Immature natural killer cell (primary cell): Measurements from ENCODE around the gene PGGT1B. TPM values are rescaled to one million over a fixed set of nuclear protein-coding genes. Genes with fewer than 3 reads are reported as not detected.
A peak's percentile ranks its signal among the peaks of the same experiment; 100 is the strongest.

ENCODE experiments used
- DNase-seq, 3 donors: peaks; one replicate each; pipeline ENCODE4 v3.0.0; 2022; ENCODE audit warnings: mixed read lengths in 1 of 3
- H3K27ac Mint-ChIP-seq, 6 donors: one replicate each; pipeline ENCODE4 v1.8.0; 2020; ENCODE audit warnings: mixed read lengths in 6 of 6, mild to moderate bottlenecking in 5 of 6, inconsistent platforms in 4 of 6, moderate library complexity in 3 of 6
- H3K27me3 Mint-ChIP-seq, 3 donors: one replicate each; pipeline ENCODE4 v1.8.0; 2020 to 2021; ENCODE audit warnings: low read depth in 3 of 3, mild to moderate bottlenecking in 3 of 3, mixed read lengths in 3 of 3, moderate library complexity in 3 of 3, inconsistent platforms in 1 of 3
- H3K36me3 Mint-ChIP-seq, 3 donors: one replicate each; pipeline ENCODE4 v1.8.0; 2020; ENCODE audit warnings: mixed read lengths in 3 of 3, inconsistent platforms in 2 of 3, mild to moderate bottlenecking in 2 of 3
- H3K4me1 Mint-ChIP-seq, 2 donors: one replicate each; pipeline ENCODE4 v1.8.0; 2020; ENCODE audit warnings: inconsistent platforms in 2 of 2, mild to moderate bottlenecking in 2 of 2, mixed read lengths in 2 of 2, moderate library complexity in 1 of 2
- H3K4me3 Mint-ChIP-seq, 5 donors: one replicate each; pipeline ENCODE4 v1.8.0; 2020; ENCODE audit warnings: mild to moderate bottlenecking in 5 of 5, mixed read lengths in 5 of 5, inconsistent platforms in 3 of 5, moderate library complexity in 3 of 5
- H3K9me3 Mint-ChIP-seq, 6 donors: one replicate each; pipeline ENCODE4 v1.8.0; 2020; ENCODE audit warnings: mild to moderate bottlenecking in 6 of 6, mixed read lengths in 6 of 6, inconsistent platforms in 4 of 6, moderate library complexity in 3 of 6
- polyA plus RNA-seq, 3 donors: library from polyadenylated mRNA; unstranded; fragments of 300-500 nt; fragmentation: Illumina TruSeq; gene quantifications; one replicate each; pipeline ENCODE4 v1.2.3, GENCODE V29; 2021

The PGGT1B gene
- polyA plus RNA-seq, 3 donors from 2014 or later = 11.2 to 18.0 (median 16.6) TPM

GRCh38 chr5:115190388-115190787 is 72.3 kb downstream of the PGGT1B start:
- no peaks in the 10 kb centered on the region for H3K9me3 Mint-ChIP-seq
- peaks cover 0 to 8% (median 7%) of the 10 kb centered on the region in 3 donors for H3K36me3 Mint-ChIP-seq
- H3K27me3 Mint-ChIP-seq = peaks cover 0 to 3% (median 2%) of the 10 kb centered on the region in 3 donors

GRCh38 chr5:115189866-115190265 is 72.8 kb downstream of the PGGT1B start:
- no peaks in the 10 kb centered on the region for H3K4me1 Mint-ChIP-seq

More at GRCh38 chr5:115190388-115190787, 72.3 kb downstream of the PGGT1B start:
- Mint-ChIP-seq H3K4me3 (no peak overlapping the region), H3K27ac (no peak overlapping the region), H3K4me1 (no peaks in the 10 kb centered on the region)
- DNase-seq = no peak

GRCh38 chr5:115186794-115187193 is 75.9 kb downstream of the PGGT1B start:
- H3K4me3 Mint-ChIP-seq = no peak overlapping the region
- peaks cover 0 to 7% (median 0%) of the 10 kb centered on the region in 3 donors for H3K36me3 Mint-ChIP-seq
- H3K4me1 Mint-ChIP-seq = no peaks in the 10 kb centered on the region
- H3K9me3 Mint-ChIP-seq = peaks cover 0 to 5% (median 0%) of the 10 kb centered on the region in 6 donors
- no peak overlapping the region for H3K27ac Mint-ChIP-seq
- no peak for DNase-seq
- H3K27me3 Mint-ChIP-seq = peaks cover 2 to 17% (median 4%) of the 10 kb centered on the region in 3 donors

More at GRCh38 chr5:115189866-115190265, 72.8 kb downstream of the PGGT1B start:
- H3K27ac Mint-ChIP-seq = no peak overlapping the region
- H3K9me3 Mint-ChIP-seq = no peaks in the 10 kb centered on the region
- no peak for DNase-seq
- no peak overlapping the region for H3K4me3 Mint-ChIP-seq
- H3K27me3 Mint-ChIP-seq = peaks cover 0 to 3% (median 2%) of the 10 kb centered on the region in 3 donors
- H3K36me3 Mint-ChIP-seq = peaks cover 0 to 8% (median 7%) of the 10 kb centered on the region in 3 donors

GRCh38 chr5:115184770-115185169 is 77.9 kb downstream of the PGGT1B start:
- H3K9me3 Mint-ChIP-seq = peaks cover 0 to 9% (median 0%) of the 10 kb centered on the region in 6 donors
- H3K4me3 Mint-ChIP-seq = no peak overlapping the region
- peaks cover 0 to 7% (median 0%) of the 10 kb centered on the region in 3 donors for H3K36me3 Mint-ChIP-seq
- no peak overlapping the region for H3K27ac Mint-ChIP-seq
- H3K27me3 Mint-ChIP-seq = peaks cover 2 to 36% (median 19%) of the 10 kb centered on the region in 3 donors
- DNase-seq = no peak
- H3K4me1 Mint-ChIP-seq = peaks cover 8 to 18% of the 10 kb centered on the region in 2 donors

GRCh38 chr5:115181757-115182156 is 80.9 kb downstream of the PGGT1B start:
- Mint-ChIP-seq H3K9me3 (peaks cover 0 to 10% (median 0%) of the 10 kb centered on the region in 6 donors), H3K36me3 (peaks cover 0 to 4% (median 0%) of the 10 kb centered on the region in 3 donors), H3K4me3 (peak overlapping the region in 1 of 5 donors; percentile 70)

GRCh38 chr5:115180165-115180709 is 82.4 kb downstream of the PGGT1B start:
- Mint-ChIP-seq H3K36me3 (peaks cover 0 to 4% (median 0%) of the 10 kb centered on the region in 3 donors), H3K4me1 (peaks cover 14 to 21% of the 10 kb centered on the region in 2 donors), H3K4me3 (peak overlapping the region; percentile 84 to 92 (median 90)), H3K27me3 (peaks cover 19 to 56% (median 34%) of the 10 kb centered on the region in 3 donors), H3K9me3 (peaks cover 0 to 10% (median 0%) of the 10 kb centered on the region in 6 donors), H3K27ac (peak overlapping the region in 1 of 6 donors; percentile 52)
- DNase-seq = peak; percentile 28 to 39 (median 35)

More at GRCh38 chr5:115181757-115182156, 80.9 kb downstream of the PGGT1B start:
- no peak for DNase-seq
- peaks cover 14 to 21% of the 10 kb centered on the region in 2 donors for H3K4me1 Mint-ChIP-seq
- H3K27ac Mint-ChIP-seq = no peak overlapping the region
- H3K27me3 Mint-ChIP-seq = peaks cover 14 to 54% (median 29%) of the 10 kb centered on the region in 3 donors

GRCh38 chr5:115179394-115180164 is 83.1 kb downstream of the PGGT1B start:
- Mint-ChIP-seq H3K4me1 (peaks cover 14 to 21% of the 10 kb centered on the region in 2 donors), H3K27me3 (peaks cover 19 to 52% (median 34%) of the 10 kb centered on the region in 3 donors), H3K4me3 (peak overlapping the region; percentile 84 to 92 (median 90)), H3K9me3 (peaks cover 0 to 10% (median 0%) of the 10 kb centered on the region in 6 donors), H3K36me3 (peaks cover 0 to 4% (median 0%) of the 10 kb centered on the region in 3 donors), H3K27ac (peak overlapping the region in 1 of 6 donors; percentile 52)
- peak in 1 of 3 donors; percentile 26 for DNase-seq

- no peak for DNase-seq
- peaks cover 14 to 21% of the 10 kb centered on the region in 2 donors for H3K4me1 Mint-ChIP-seq
- no peak overlapping the region for H3K27ac Mint-ChIP-seq
- H3K27me3 Mint-ChIP-seq = peaks cover 19 to 47% (median 38%) of the 10 kb centered on the region in 3 donors
- peaks cover 0 to 4% (median 0%) of the 10 kb centered on the region in 3 donors for H3K36me3 Mint-ChIP-seq
- peaks cover 0 to 10% (median 0%) of the 10 kb centered on the region in 6 donors for H3K9me3 Mint-ChIP-seq
- H3K4me3 Mint-ChIP-seq = peak overlapping the region in 4 of 5 donors; percentile 21 to 92 (median 56)
Measured at GRCh38 chr5:115179030-115179393, 83.7 kb downstream of the PGGT1B start.

- Mint-ChIP-seq H3K4me3 (peak overlapping the region; percentile 67 to 86 (median 76)), H3K27me3 (peaks cover 19 to 35% (median 28%) of the 10 kb centered on the region in 3 donors), H3K9me3 (no peaks in the 10 kb centered on the region), H3K36me3 (no peaks in the 10 kb centered on the region), H3K4me1 (peaks cover 12 to 16% of the 10 kb centered on the region in 2 donors), H3K27ac (no peak overlapping the region)
- no peak for DNase-seq
Measured at GRCh38 chr5:115170929-115171510, 91.7 kb downstream of the PGGT1B start.

GRCh38 chr5:115170134-115170928 is 92.3 kb downstream of the PGGT1B start:
- Mint-ChIP-seq H3K36me3 (no peaks in the 10 kb centered on the region), H3K27me3 (peaks cover 19 to 33% (median 28%) of the 10 kb centered on the region in 3 donors), H3K9me3 (no peaks in the 10 kb centered on the region), H3K4me1 (peaks cover 12 to 16% of the 10 kb centered on the region in 2 donors), H3K27ac (peak overlapping the region in 1 of 6 donors; percentile 52), H3K4me3 (peak overlapping the region; percentile 76 to 86 (median 81))
- DNase-seq = peak in 1 of 3 donors; percentile 17

GRCh38 chr5:115169487-115170133 is 93.1 kb downstream of the PGGT1B start, which contains the start of gene TRIM36:
TSS of gene TRIM36 (minus strand) at chr5:115169908. CDS start at chr5:115169634, 274 bp downstream.
- peak; percentile 81 to 82 (median 81) for DNase-seq
- peaks cover 12 to 16% of the 10 kb centered on the region in 2 donors for H3K4me1 Mint-ChIP-seq
- H3K36me3 Mint-ChIP-seq = no peaks in the 10 kb centered on the region
- H3K4me3 Mint-ChIP-seq = peak within 1 kb of the TSS; percentile 81 to 86 (median 82)
- peak within 1 kb of the TSS in 2 of 6 donors; percentile 34 to 52 for H3K27ac Mint-ChIP-seq
- H3K9me3 Mint-ChIP-seq = no peaks in the 10 kb centered on the region
- peaks cover 19 to 33% (median 28%) of the 10 kb centered on the region in 3 donors for H3K27me3 Mint-ChIP-seq

GRCh38 chr5:115168829-115169486 is 93.7 kb downstream of the PGGT1B start:
- H3K9me3 Mint-ChIP-seq = no peaks in the 10 kb centered on the region

More at GRCh38 chr5:115168829-115169486, 93.7 kb downstream of the PGGT1B start:
- peaks cover 12 to 16% of the 10 kb centered on the region in 2 donors for H3K4me1 Mint-ChIP-seq
- DNase-seq = peak in 1 of 3 donors; percentile 13
- no peaks in the 10 kb centered on the region for H3K36me3 Mint-ChIP-seq
- H3K4me3 Mint-ChIP-seq = peak overlapping the region; percentile 81 to 86 (median 82)
- H3K27me3 Mint-ChIP-seq = peaks cover 19 to 33% (median 27%) of the 10 kb centered on the region in 3 donors
- H3K27ac Mint-ChIP-seq = no peak overlapping the region
